ENCODE data around the gene HSBP1L1. TPM values are rescaled to one million over a fixed set of nuclear protein-coding genes. Genes with fewer than 3 reads are reported as not detected.
A peak's percentile ranks its signal among the peaks of the same experiment; 100 is the strongest.

HSBP1L1 gene
- total and polyA plus RNA-seq, 2 of the 13 experiments (the other 11 are each of a cell fraction or from before 2014, with no cell fraction given), result 22.6 to 45.1 TPM

- no peak for TF ChIP-seq LRRFIP1 (CRISPR knock-in tag; conservative IDR thresholded peaks at IDR 0.05)
- no peak for TF ChIP-seq NFE2 (CRISPR knock-in tag; IDR thresholded peaks at IDR 0.05)
- TF ChIP-seq PCBP1 (IDR thresholded peaks at IDR 0.05; ENCODE audit: borderline replicate concordance, low read depth, low read length), result no peak
- no peak for TF ChIP-seq ZNF329 (CRISPR knock-in tag; IDR thresholded peaks at IDR 0.05; ENCODE audit: low read depth)
- TF ChIP-seq CREB3 (CRISPR knock-in tag; IDR thresholded peaks at IDR 0.05), result no peak
- no peak for TF ChIP-seq TAF15 (IDR thresholded peaks at IDR 0.05; ENCODE audit: low read depth, low read length, poor library complexity, severe bottlenecking)
- no peak for TF ChIP-seq U2AF2 (IDR thresholded peaks at IDR 0.05; ENCODE audit: low read depth, low read length)
- peak; percentile 21; the same call in 1 of the 2 replicates for TF ChIP-seq HIC2 (CRISPR knock-in tag; IDR thresholded peaks at IDR 0.05; ENCODE audit: low read depth)
- no peak for TF ChIP-seq ZKSCAN8 (CRISPR knock-in tag; IDR thresholded peaks at IDR 0.05; ENCODE audit: borderline replicate concordance)
- no peak for TF ChIP-seq CAMTA2 (CRISPR knock-in tag; IDR thresholded peaks at IDR 0.05; ENCODE audit: borderline replicate concordance)
- TF ChIP-seq BRD4 (CRISPR knock-in tag; IDR thresholded peaks at IDR 0.05), result no peak
- peak; percentile 16; the same call in 1 of the 2 replicates for TF ChIP-seq ARID4A (CRISPR knock-in tag; IDR thresholded peaks at IDR 0.05; ENCODE audit: borderline replicate concordance)
- TF ChIP-seq RAD21 (CRISPR knock-in tag; IDR thresholded peaks at IDR 0.05), result no peak
- no peak for TF ChIP-seq AKAP8 (CRISPR knock-in tag; IDR thresholded peaks at IDR 0.05)
- no peak for TF ChIP-seq FOXP1 (IDR thresholded peaks at IDR 0.05)
- TF ChIP-seq FOXP1 (CRISPR knock-in tag; IDR thresholded peaks at IDR 0.05), result no peak
- peak; percentile 57 for TF ChIP-seq FOXP4 (CRISPR knock-in tag; IDR thresholded peaks at IDR 0.05)
- no peak for TF ChIP-seq RFX5 (IDR thresholded peaks at IDR 0.05; ENCODE audit: low read depth, low read length)
- TF ChIP-seq HNRNPH1 (optimal IDR thresholded peaks at IDR 0.05; ENCODE audit: low read depth, low read length), result no peak
- no peak for TF ChIP-seq KDM2A (CRISPR knock-in tag; IDR thresholded peaks at IDR 0.05; ENCODE audit: borderline replicate concordance, low read depth)
These were observed 27.8 kb upstream of the HSBP1L1 start (continued) for GRCh38 chr18:79936641-79937040.

Measured in HepG2 (cell line).